H1 (cell line): ENCODE measurements around the gene CBLN3. TPM values are rescaled to one million over a fixed set of nuclear protein-coding genes. Genes with fewer than 3 reads are reported as not detected.

Source experiments
- CTCF ChIA-PET: fragments of 300-600 bp; sonication (Branson Sonifier 250); formaldehyde crosslinking; loops from one replicate; lab custom pipeline; 2021; ENCODE audit not compliant: partially characterized antibody; lab: Charles Lee
- POLR2A ChIA-PET: fragments of 300-600 bp; sonication (Branson Sonifier 250); formaldehyde crosslinking; loops from one replicate; lab custom pipeline; 2021; ENCODE audit warnings: inconsistent platforms; ENCODE audit not compliant: partially characterized antibody; lab: Charles Lee
- DNase-seq, 2 experiments: peaks; one replicate each; pipeline versions ENCODE4 v3.0.0 to v3.0.0-alpha.2; 2010 to 2022; ENCODE audit warnings: low spot score in 2 of 2, low read depth in 1 of 2, mixed read lengths in 1 of 2
- FAIRE-seq: peaks from 2 replicates; lab custom pipeline; 2011; peaks lifted over from hg19 to GRCh38; lab: Jason Lieb, UNC
- H2AFZ ChIP-seq: 2 replicates; pipeline ENCODE4 v1.8.1; 2012; ENCODE audit warnings: low read length, inconsistent platforms
- H2AK5ac ChIP-seq: 2 replicates; pipeline ENCODE4 v1.6.1; 2013; ENCODE audit warnings: low read depth, low read length
- H2BK120ac ChIP-seq: replicated peaks from 2 replicates; pipeline ENCODE3; 2013; ENCODE audit warnings: low read depth, low read length, inconsistent platforms
- H2BK12ac ChIP-seq: 2 replicates; pipeline ENCODE4 v1.6.1; 2013; ENCODE audit warnings: low read depth, low read length
- H2BK15ac ChIP-seq: 2 replicates; pipeline ENCODE4 v1.6.1; 2013; ENCODE audit warnings: low read length
- H2BK20ac ChIP-seq: 2 replicates; pipeline ENCODE4 v1.6.1; 2013; ENCODE audit warnings: low read length
- H2BK5ac ChIP-seq: 2 replicates; pipeline ENCODE4 v1.6.1; 2013; ENCODE audit warnings: low read depth, low read length
- H3K14ac ChIP-seq: 2 replicates; pipeline ENCODE4 v1.6.1; 2013; ENCODE audit warnings: inconsistent platforms; ENCODE audit not compliant: insufficient read length
- H3K18ac ChIP-seq: 2 replicates; pipeline ENCODE4 v1.6.1; 2013; ENCODE audit warnings: low read length; ENCODE audit errors: extremely low read depth
- H3K23ac ChIP-seq: 2 replicates; pipeline ENCODE4 v1.6.1; 2013; ENCODE audit warnings: inconsistent platforms; ENCODE audit not compliant: insufficient read length
- H3K23me2 ChIP-seq: 2 replicates; pipeline ENCODE4 v1.6.1; 2013; ENCODE audit warnings: low read depth, low read length
- H3K27ac ChIP-seq: 2 replicates; pipeline ENCODE4 v1.6.1; 2011; ENCODE audit warnings: low read depth, low read length, inconsistent platforms
- H3K27me3 ChIP-seq, 4 experiments: replicated peaks in 1 of 4; 1 replicate in 1 of 4; 2 replicates in 3 of 4; pipeline versions ENCODE4 v1.6.1 to v1.8.1; 2011 to 2013; ENCODE audit warnings: low read length in 3 of 4, mild to moderate bottlenecking in 3 of 4, inconsistent platforms in 2 of 4, mixed read lengths in 2 of 4, moderate library complexity in 1 of 4; ENCODE audit not compliant: control insufficient read depth in 3 of 4, insufficient read depth in 3 of 4; ENCODE audit errors: extremely low read depth in 1 of 4
- H3K36me3 ChIP-seq, 4 experiments: 2 replicates each; pipeline versions ENCODE4 v1.6.1 to v1.8.1; 2011 to 2013; ENCODE audit warnings: mild to moderate bottlenecking in 4 of 4, low read length in 3 of 4, moderate library complexity in 2 of 4, control low read depth in 1 of 4, inconsistent platforms in 1 of 4; ENCODE audit not compliant: insufficient read depth in 4 of 4, control insufficient read depth in 2 of 4
- H3K4ac ChIP-seq: replicated peaks from 2 replicates; pipeline ENCODE3; 2013; ENCODE audit warnings: low read length, low read depth, mixed read lengths, inconsistent platforms; ENCODE audit not compliant: insufficient read length
- H3K4me1 ChIP-seq, 4 experiments: replicated peaks in 1 of 4; 1 replicate in 1 of 4; 2 replicates in 3 of 4; pipeline versions ENCODE4 v1.6.1 to v1.8.1; 2011 to 2013; ENCODE audit warnings: low read length in 3 of 4, inconsistent platforms in 2 of 4, mixed read lengths in 1 of 4; ENCODE audit not compliant: insufficient read depth in 4 of 4, control insufficient read depth in 3 of 4
- H3K4me2 ChIP-seq, 2 experiments: 2 replicates each; pipeline versions ENCODE4 v1.6.1 to v1.8.1; 2011 to 2013; ENCODE audit warnings: low read depth in 2 of 2, low read length in 2 of 2, control low read depth in 1 of 2, inconsistent platforms in 1 of 2, mild to moderate bottlenecking in 1 of 2; ENCODE audit not compliant: insufficient read depth in 1 of 2
- H3K4me3 ChIP-seq, 4 experiments: fragments of 200-600, 300-600 bp in 1 of 4; sonication (generic), shearing (Covaris generic), sonication (Bioruptor Twin) in 1 of 4; 2 replicates each; pipeline versions ENCODE4 v1.5.1 to v1.8.1; 2011 to 2016; ENCODE audit warnings: low read length in 4 of 4, low read depth in 3 of 4, control low read depth in 2 of 4, inconsistent platforms in 2 of 4, mild to moderate bottlenecking in 2 of 4, mixed read lengths in 1 of 4, moderate library complexity in 1 of 4; ENCODE audit not compliant: insufficient read depth in 2 of 4; ENCODE audit errors: extremely low read depth in 1 of 4
- H3K56ac ChIP-seq: replicated peaks from 2 replicates; pipeline ENCODE3; 2013; ENCODE audit warnings: low read depth, mild to moderate bottlenecking, mixed read lengths, low read length, inconsistent platforms; ENCODE audit not compliant: insufficient read length
- H3K79me1 ChIP-seq: 2 replicates; pipeline ENCODE4 v1.6.1; 2013; ENCODE audit warnings: low read depth, low read length, control low read depth
- H3K79me2 ChIP-seq, 2 experiments: 2 replicates each; pipeline versions ENCODE4 v1.6.1 to v1.8.1; 2012 to 2013; ENCODE audit warnings: low read length in 2 of 2, mild to moderate bottlenecking in 2 of 2, inconsistent platforms in 1 of 2; ENCODE audit not compliant: insufficient read depth in 2 of 2, control insufficient read depth in 1 of 2
- H3K9ac ChIP-seq, 4 experiments: replicated peaks in 1 of 4; 1 replicate in 1 of 4; 2 replicates in 3 of 4; pipeline versions ENCODE4 v1.6.1 to v1.8.1; 2011 to 2013; ENCODE audit warnings: low read depth in 3 of 4, low read length in 3 of 4, control low read depth in 2 of 4, mild to moderate bottlenecking in 2 of 4, moderate library complexity in 2 of 4, inconsistent platforms in 1 of 4; ENCODE audit errors: extremely low read depth in 1 of 4
- H3K9me3 ChIP-seq, 2 experiments: 2 replicates each; pipeline versions ENCODE4 v1.6.1 to v1.8.1; 2012 to 2013; ENCODE audit warnings: mild to moderate bottlenecking in 2 of 2, moderate library complexity in 2 of 2, control low read depth in 1 of 2, inconsistent platforms in 1 of 2, low read depth in 1 of 2, low read length in 1 of 2, mixed read lengths in 1 of 2; ENCODE audit not compliant: insufficient read depth in 2 of 2
- H4K20me1 ChIP-seq, 2 experiments: replicated peaks in 1 of 2; 2 replicates each; pipeline versions ENCODE3 to v1.8.1; 2011 to 2013; ENCODE audit warnings: inconsistent platforms in 2 of 2, low read length in 2 of 2, mild to moderate bottlenecking in 1 of 2; ENCODE audit not compliant: insufficient read depth in 2 of 2, control insufficient read depth in 1 of 2
- H4K5ac ChIP-seq: 2 replicates; pipeline ENCODE4 v1.6.1; 2013; ENCODE audit warnings: low read length, low read depth, mixed read lengths, inconsistent platforms; ENCODE audit not compliant: insufficient read length
- H4K8ac ChIP-seq: 2 replicates; pipeline ENCODE4 v1.8.0; 2013; ENCODE audit warnings: mild to moderate bottlenecking, moderate library complexity, low read length, inconsistent platforms; ENCODE audit not compliant: insufficient read depth; ENCODE audit errors: extremely low read depth
- H4K91ac ChIP-seq: replicated peaks from 2 replicates; pipeline ENCODE3; 2013; ENCODE audit warnings: low read length, mixed read lengths, inconsistent platforms; ENCODE audit not compliant: insufficient read length
- ASH2L ChIP-seq: fragments of 200-600, 300-600 bp; sonication (generic); IDR thresholded peaks from one replicate; pipeline ENCODE4 v1.7.1; 2017; ENCODE audit warnings: low read length
- BACH1 ChIP-seq: IDR thresholded peaks from 2 replicates; pipeline ENCODE4 v1.6.1; 2012; ENCODE audit warnings: low read length, improper control_type of control experiment
- BCL11A ChIP-seq, 2 experiments: IDR thresholded peaks; one replicate each; pipeline ENCODE4 v1.6.1; 2011; ENCODE audit warnings: low read depth in 2 of 2, low read length in 2 of 2, mild to moderate bottlenecking in 2 of 2
- CTBP2 ChIP-seq: IDR thresholded peaks from 2 replicates; pipeline ENCODE4 v1.7.0; 2011; ENCODE audit warnings: borderline replicate concordance, mild to moderate bottlenecking, moderate library complexity, mixed read lengths, low read length; ENCODE audit not compliant: insufficient read depth, insufficient read length
- RAD21 ChIP-seq, 2 experiments: IDR thresholded peaks in 1 of 2; conservative IDR thresholded peaks in 1 of 2; 2 replicates each; pipeline ENCODE4 v1.6.1; 2011; ENCODE audit warnings: low read depth in 2 of 2, low read length in 2 of 2, improper control_type of control experiment in 1 of 2, inconsistent platforms in 1 of 2, mild to moderate bottlenecking in 1 of 2, moderate library complexity in 1 of 2
- SP1 ChIP-seq: IDR thresholded peaks from 2 replicates; pipeline ENCODE4 v1.6.1; 2011; ENCODE audit warnings: low read depth, low read length
- SUZ12 ChIP-seq: fragments of 200-600 bp; sonication (generic); IDR thresholded peaks from 2 replicates; pipeline ENCODE4 v1.6.1; 2012; ENCODE audit warnings: mild to moderate bottlenecking, inconsistent platforms, low read length, moderate library complexity, mixed read lengths
- WGBS, 2 experiments: shearing (Covaris generic) in 1 of 2; methylation state at CpG; one replicate each; pipeline versions ENCODE4 v1.1.6 to v1.1.7; 2013 to 2015; ENCODE audit warnings: low lambda C conversion rate in 2 of 2, mixed read lengths in 2 of 2, inconsistent platforms in 1 of 2, low coverage in 1 of 2, missing lambda C conversion rate in 1 of 2; ENCODE audit not compliant: insufficient replicate concordance in 2 of 2, insufficient coverage in 1 of 2, insufficient read length in 1 of 2; ENCODE audit errors: extremely low coverage in 1 of 2, missing lambda C conversion rate in 1 of 2; 5-methylcytosine and 5-hydroxymethylcytosine counted together
- polyA plus RNA-seq, 7 experiments: library from polyadenylated mRNA; depleted of rRNA in 3 of 7; stranded (reverse) in 5 of 7; unstranded in 2 of 7; fragments of >200 nt in 5 of 7; fragments of 200-250 nt in 2 of 7; gene quantifications; 1 replicate in 5 of 7; 2 replicates in 1 of 7; 4 replicates in 1 of 7; pipeline versions ENCODE4 v1.2.1 to v1.2.3, GENCODE V29; 2011 to 2013; ENCODE audit warnings: missing spikeins in 2 of 7, mixed read lengths in 2 of 7
- total RNA-seq: library from RNA; stranded (reverse); fragmentation: NEBNext Ultra II Directional; extraction: Animal tissue kit (Norgen Biotek cat#: 25700); gene quantifications from 2 replicates; pipeline ENCODE4 v1.2.1, GENCODE V29; 2021
- TF ChIP-seq, protein P1 (sequence below), 3 experiments: IDR thresholded peaks; 1 replicate in 2 of 3; 2 replicates in 1 of 3; pipeline versions ENCODE4 v1.5.1 to v1.6.1; 2011; ENCODE audit warnings: low read length in 3 of 3, mild to moderate bottlenecking in 3 of 3, inconsistent platforms in 2 of 3, low read depth in 1 of 3, moderate library complexity in 1 of 3; ENCODE audit not compliant: insufficient read depth in 1 of 3; ENCODE audit errors: control extremely low read depth in 1 of 3

CBLN3 gene
- total and polyA plus RNA-seq, 2 of the 8 experiments (the other 6 are each of a cell fraction or from before 2014, with no cell fraction given): 0.54 to 1.00 TPM

DNA sequence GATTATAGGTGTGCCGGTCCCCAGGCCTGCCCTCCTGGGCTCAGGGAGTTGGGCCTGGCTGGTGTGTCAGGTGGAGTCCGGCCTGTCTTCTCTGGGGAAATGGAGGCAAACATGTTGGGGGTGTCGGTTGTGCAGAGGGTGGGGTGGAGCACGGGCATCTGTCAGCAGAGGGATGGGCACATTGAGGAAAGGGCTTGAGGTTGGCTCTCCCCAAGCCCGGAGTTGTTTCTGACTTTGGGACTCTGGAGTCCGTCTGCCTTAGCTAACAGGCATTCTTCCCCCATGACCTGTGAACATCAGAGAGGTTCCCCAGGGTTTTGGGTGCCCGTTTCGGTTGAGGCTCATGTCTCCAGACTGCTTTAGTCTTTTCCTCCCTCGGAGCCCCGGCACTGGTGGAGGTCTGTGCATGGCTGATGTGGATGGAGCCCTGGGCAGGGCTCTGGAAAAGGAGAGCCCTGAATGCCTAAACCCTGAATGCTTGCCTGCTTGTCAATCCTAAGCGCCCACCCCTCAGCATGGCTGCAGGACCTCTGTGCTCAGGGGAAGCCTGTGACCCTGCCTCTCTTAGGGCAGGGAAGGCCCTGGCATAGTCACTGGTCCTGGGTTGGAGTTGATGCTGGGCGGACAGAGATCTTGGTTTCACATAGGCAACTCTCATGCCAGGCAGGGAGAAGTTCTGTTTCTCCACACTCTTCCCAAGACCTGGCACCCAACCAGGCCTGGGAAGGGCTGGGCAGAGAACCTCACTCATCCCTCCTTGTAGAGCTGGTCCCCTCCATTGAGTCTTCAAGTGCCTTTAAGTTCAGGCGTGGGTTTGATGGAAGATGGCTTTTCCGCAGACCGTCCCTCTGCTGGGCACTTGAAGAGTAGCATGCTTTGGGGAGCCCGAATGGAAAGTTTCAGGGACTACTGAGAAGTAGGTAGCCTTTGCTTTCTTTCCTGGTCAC, 17.8 kb downstream of the CBLN3 start:
- Histone ChIP-seq H3K9ac (no peak overlapping the region), H3K9me3 (no peaks in the 10 kb centered on the region), H2BK20ac (no peak overlapping the region), H3K27me3 (0 out of 7 replicates have a peak, but pooled peaks cover 0 to 2% (median 0%) of the 10 kb centered on the region in 4 experiments), H4K5ac (no peak overlapping the region), H3K79me1 (peaks cover 1% of the 10 kb centered on the region; the same call in 1 of the 2 replicates), H3K4ac (no peak overlapping the region), H3K4me3 (no peak overlapping the region), H3K18ac (no peak overlapping the region), H3K14ac (no peak overlapping the region), H2BK120ac (no peak overlapping the region), H2AK5ac (no peak overlapping the region), H2BK5ac (no peak overlapping the region), H2BK15ac (no peak overlapping the region), H3K56ac (no peak overlapping the region), H3K4me1 (no peaks in the 10 kb centered on the region), H3K23ac (no peak overlapping the region), H4K91ac (no peak overlapping the region), H2AFZ (no peak overlapping the region), H4K20me1 (no peaks in the 10 kb centered on the region), H3K23me2 (no peaks in the 10 kb centered on the region), H3K79me2 (no peaks in the 10 kb centered on the region), H3K27ac (no peak overlapping the region), H2BK12ac (no peak overlapping the region), H3K36me3 (peaks cover 4 to 11% (median 7%) of the 10 kb centered on the region in 4 experiments; a peak in 5 of 8 replicates), H4K8ac (no peak overlapping the region), H3K4me2 (no peak overlapping the region)
- peak; percentile 92 for FAIRE-seq
- TF ChIP-seq CTBP2: no peak
- TF ChIP-seq, protein P1, sequence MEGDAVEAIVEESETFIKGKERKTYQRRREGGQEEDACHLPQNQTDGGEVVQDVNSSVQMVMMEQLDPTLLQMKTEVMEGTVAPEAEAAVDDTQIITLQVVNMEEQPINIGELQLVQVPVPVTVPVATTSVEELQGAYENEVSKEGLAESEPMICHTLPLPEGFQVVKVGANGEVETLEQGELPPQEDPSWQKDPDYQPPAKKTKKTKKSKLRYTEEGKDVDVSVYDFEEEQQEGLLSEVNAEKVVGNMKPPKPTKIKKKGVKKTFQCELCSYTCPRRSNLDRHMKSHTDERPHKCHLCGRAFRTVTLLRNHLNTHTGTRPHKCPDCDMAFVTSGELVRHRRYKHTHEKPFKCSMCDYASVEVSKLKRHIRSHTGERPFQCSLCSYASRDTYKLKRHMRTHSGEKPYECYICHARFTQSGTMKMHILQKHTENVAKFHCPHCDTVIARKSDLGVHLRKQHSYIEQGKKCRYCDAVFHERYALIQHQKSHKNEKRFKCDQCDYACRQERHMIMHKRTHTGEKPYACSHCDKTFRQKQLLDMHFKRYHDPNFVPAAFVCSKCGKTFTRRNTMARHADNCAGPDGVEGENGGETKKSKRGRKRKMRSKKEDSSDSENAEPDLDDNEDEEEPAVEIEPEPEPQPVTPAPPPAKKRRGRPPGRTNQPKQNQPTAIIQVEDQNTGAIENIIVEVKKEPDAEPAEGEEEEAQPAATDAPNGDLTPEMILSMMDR (IDR thresholded peaks at IDR 0.05; ENCODE audit: control extremely low read depth in 1 of 3, insufficient read depth in 1 of 3, low read depth in 1 of 3, low read length in 3 of 3): peak; percentile 66 to 89 (median 84)
- TF ChIP-seq ASH2L: no peak
- TF ChIP-seq BCL11A (IDR thresholded peaks at IDR 0.05; ENCODE audit: low read depth in 2 of 2, low read length in 2 of 2): no peak
- TF ChIP-seq BACH1: no peak
- TF ChIP-seq RAD21 (IDR thresholded peaks at IDR 0.05 in 1 of 2, conservative IDR thresholded peaks at IDR 0.05 in 1 of 2; ENCODE audit: low read depth in 2 of 2, low read length in 2 of 2): peak; percentile 66 to 76
- TF ChIP-seq SUZ12: no peak
- TF ChIP-seq SP1: peak; percentile 45; the same call in 1 of the 2 replicates
- DNase-seq: peak in 1 of 2 experiments; percentile 56
- POLR2A ChIA-PET: interaction anchor here (0.8 to 1.8 kb wide), 4 partner anchors 8 to 35 kb away, joined by 3 to 5 read pairs (median 4); partner anchors contain the start of genes CBLN3 and KHNYN
- CTCF ChIA-PET: interaction anchor here (0.7 to 9.6 kb wide), 23 partner anchors 8 to 104 kb away, joined by 3 to 101 read pairs (median 5); partner anchors contain the start of genes ADCY4, CBLN3, CIDEB and KHNYN
- WGBS, 2 experiments: 76% methylated on average over 16 of the region's 16 CpGs; no CpG with 5 or more reads in 1 of the 2 experiments
